ENCODE measurements around the gene C11orf91.

The C11orf91 gene

DNA sequence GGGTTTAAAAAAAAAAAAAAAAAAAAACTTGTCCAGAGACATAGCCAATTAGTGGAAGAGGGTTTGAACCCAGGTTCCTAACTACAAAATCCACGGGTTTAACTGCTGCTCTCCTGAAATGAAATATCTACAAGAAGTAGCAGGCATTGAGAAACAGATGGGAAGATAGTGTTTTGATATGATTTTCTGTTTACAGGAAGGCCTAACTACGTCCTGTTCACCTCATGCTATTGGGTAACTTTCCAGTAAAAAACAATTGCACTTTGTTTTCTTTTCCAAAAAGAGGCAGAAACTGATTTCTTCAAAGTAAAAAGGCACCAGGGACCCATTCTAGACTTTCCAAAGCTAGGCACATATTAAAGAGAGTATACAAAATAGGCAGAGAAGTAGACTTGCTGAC, 5.9 kb upstream of the C11orf91 start:
- no peak overlapping the region for H3K27ac ChIP-seq (ENCODE audit: low read depth, low read length)
- TF ChIP-seq, protein P1, sequence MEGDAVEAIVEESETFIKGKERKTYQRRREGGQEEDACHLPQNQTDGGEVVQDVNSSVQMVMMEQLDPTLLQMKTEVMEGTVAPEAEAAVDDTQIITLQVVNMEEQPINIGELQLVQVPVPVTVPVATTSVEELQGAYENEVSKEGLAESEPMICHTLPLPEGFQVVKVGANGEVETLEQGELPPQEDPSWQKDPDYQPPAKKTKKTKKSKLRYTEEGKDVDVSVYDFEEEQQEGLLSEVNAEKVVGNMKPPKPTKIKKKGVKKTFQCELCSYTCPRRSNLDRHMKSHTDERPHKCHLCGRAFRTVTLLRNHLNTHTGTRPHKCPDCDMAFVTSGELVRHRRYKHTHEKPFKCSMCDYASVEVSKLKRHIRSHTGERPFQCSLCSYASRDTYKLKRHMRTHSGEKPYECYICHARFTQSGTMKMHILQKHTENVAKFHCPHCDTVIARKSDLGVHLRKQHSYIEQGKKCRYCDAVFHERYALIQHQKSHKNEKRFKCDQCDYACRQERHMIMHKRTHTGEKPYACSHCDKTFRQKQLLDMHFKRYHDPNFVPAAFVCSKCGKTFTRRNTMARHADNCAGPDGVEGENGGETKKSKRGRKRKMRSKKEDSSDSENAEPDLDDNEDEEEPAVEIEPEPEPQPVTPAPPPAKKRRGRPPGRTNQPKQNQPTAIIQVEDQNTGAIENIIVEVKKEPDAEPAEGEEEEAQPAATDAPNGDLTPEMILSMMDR (IDR thresholded peaks at IDR 0.05; ENCODE audit: insufficient read depth, low read length, poor library complexity, severe bottlenecking): no peak
- TF ChIP-seq EZH2phosphoT487 (conservative IDR thresholded peaks at IDR 0.05; ENCODE audit: low read length): no peak
- H3K9ac ChIP-seq (ENCODE audit: low read length): no peak overlapping the region
- H4K20me1 ChIP-seq (ENCODE audit: low read depth, low read length): no peaks in the 10 kb centered on the region
- no peak overlapping the region for H3K4me3 ChIP-seq (ENCODE audit: insufficient read depth, low read length, poor library complexity, severe bottlenecking)
- no peak overlapping the region for H3K4me2 ChIP-seq (ENCODE audit: low read depth, low read length, poor library complexity, severe bottlenecking)
- H3K79me2 ChIP-seq (ENCODE audit: insufficient read depth, low read length): no peaks in the 10 kb centered on the region
- H3K36me3 ChIP-seq (ENCODE audit: low read length): no peaks in the 10 kb centered on the region
- no peaks in the 10 kb centered on the region for H3K27me3 ChIP-seq (ENCODE audit: low read length)
- no peaks in the 10 kb centered on the region for H3K9me2 ChIP-seq (replicated peaks; ENCODE audit: insufficient read depth, low read length)
- no peaks in the 10 kb centered on the region for H3F3A ChIP-seq (ENCODE audit: insufficient read depth)
- no peaks in the 10 kb centered on the region for H3K9me3 ChIP-seq (ENCODE audit: insufficient read depth, low read length)
- H2AFZ ChIP-seq (ENCODE audit: low read depth, low read length, severe bottlenecking): no peak overlapping the region

DNA sequence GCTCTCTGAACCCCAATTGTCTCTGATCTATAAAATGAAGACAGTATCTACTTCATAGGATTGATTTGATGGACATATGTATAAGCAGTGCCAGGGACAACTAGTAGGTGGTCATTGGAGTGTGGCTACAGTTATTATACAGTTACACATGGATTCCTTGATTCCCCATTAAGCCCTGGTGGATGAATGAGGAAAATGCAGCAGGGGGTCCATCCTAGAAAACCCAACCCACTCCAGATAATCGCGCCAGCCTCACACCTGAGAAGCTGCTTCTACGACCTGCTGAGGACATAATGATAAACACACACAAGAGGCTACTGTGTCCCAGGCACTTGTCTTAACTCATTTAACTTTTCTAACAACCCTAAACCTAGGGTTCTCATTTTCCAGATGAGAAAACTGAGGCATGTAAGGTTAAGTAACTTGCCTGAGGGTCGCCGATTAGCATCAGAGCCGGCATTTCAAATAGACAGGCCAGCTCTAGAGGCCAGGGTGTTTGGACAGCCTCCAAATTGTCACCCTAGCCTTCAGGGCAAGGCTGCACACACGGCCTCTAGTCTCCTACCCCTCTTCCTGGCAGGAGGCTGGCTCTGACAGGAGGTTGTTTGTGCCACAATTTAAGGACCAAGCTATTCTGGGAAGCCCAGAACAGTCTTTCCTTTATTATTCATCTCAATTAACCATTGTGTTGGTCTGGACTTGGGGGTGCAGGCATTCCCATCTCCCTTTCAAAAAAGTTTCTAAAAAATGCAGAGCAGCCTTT, 3.8 kb upstream of the C11orf91 start:
- Histone ChIP-seq H3K27ac (ENCODE audit: low read depth, low read length) (no peak overlapping the region), H3K4me3 (ENCODE audit: insufficient read depth, low read length, poor library complexity, severe bottlenecking) (no peak overlapping the region), H4K20me1 (ENCODE audit: low read depth, low read length) (no peaks in the 10 kb centered on the region), H3K9me2 (replicated peaks; ENCODE audit: insufficient read depth, low read length) (no peaks in the 10 kb centered on the region), H3K79me2 (ENCODE audit: insufficient read depth, low read length) (no peaks in the 10 kb centered on the region), H3K4me2 (ENCODE audit: low read depth, low read length, poor library complexity, severe bottlenecking) (no peak overlapping the region), H3K9me3 (ENCODE audit: insufficient read depth, low read length) (no peaks in the 10 kb centered on the region), H2AFZ (ENCODE audit: low read depth, low read length, severe bottlenecking) (no peak overlapping the region), H3K27me3 (ENCODE audit: low read length) (no peaks in the 10 kb centered on the region), H3K9ac (ENCODE audit: low read length) (no peak overlapping the region), H3F3A (ENCODE audit: insufficient read depth) (no peaks in the 10 kb centered on the region), H3K36me3 (ENCODE audit: low read length) (no peaks in the 10 kb centered on the region)
- no peak for TF ChIP-seq EZH2phosphoT487 (conservative IDR thresholded peaks at IDR 0.05; ENCODE audit: low read length)
- TF ChIP-seq, protein P1 (IDR thresholded peaks at IDR 0.05; ENCODE audit: insufficient read depth, low read length, poor library complexity, severe bottlenecking): no peak

- no peaks in the 10 kb centered on the region for H3K36me3 ChIP-seq (ENCODE audit: low read length)
- no peak overlapping the region for H2AFZ ChIP-seq (ENCODE audit: low read depth, low read length, severe bottlenecking)
- no peak for TF ChIP-seq EZH2phosphoT487 (conservative IDR thresholded peaks at IDR 0.05; ENCODE audit: low read length)
- TF ChIP-seq, protein P1 (IDR thresholded peaks at IDR 0.05; ENCODE audit: insufficient read depth, low read length, poor library complexity, severe bottlenecking): no peak
- H3K4me3 ChIP-seq (ENCODE audit: insufficient read depth, low read length, poor library complexity, severe bottlenecking): no peak overlapping the region
- no peaks in the 10 kb centered on the region for H3K9me2 ChIP-seq (replicated peaks; ENCODE audit: insufficient read depth, low read length)
- H3F3A ChIP-seq (ENCODE audit: insufficient read depth): no peaks in the 10 kb centered on the region
- H4K20me1 ChIP-seq (ENCODE audit: low read depth, low read length): no peaks in the 10 kb centered on the region
- H3K79me2 ChIP-seq (ENCODE audit: insufficient read depth, low read length): no peaks in the 10 kb centered on the region
- H3K9ac ChIP-seq (ENCODE audit: low read length): no peak overlapping the region
- no peak overlapping the region for H3K27ac ChIP-seq (ENCODE audit: low read depth, low read length)
- H3K9me3 ChIP-seq (ENCODE audit: insufficient read depth, low read length): no peaks in the 10 kb centered on the region
- H3K27me3 ChIP-seq (ENCODE audit: low read length): no peaks in the 10 kb centered on the region
- H3K4me2 ChIP-seq (ENCODE audit: low read depth, low read length, poor library complexity, severe bottlenecking): no peak overlapping the region
Observed at GRCh38 chr11:33703788-33704187, 3.2 kb upstream of the C11orf91 start.

Data from SU-DHL-6 (cell line).